ENCODE data around the gene MAN2A1.

DNA sequence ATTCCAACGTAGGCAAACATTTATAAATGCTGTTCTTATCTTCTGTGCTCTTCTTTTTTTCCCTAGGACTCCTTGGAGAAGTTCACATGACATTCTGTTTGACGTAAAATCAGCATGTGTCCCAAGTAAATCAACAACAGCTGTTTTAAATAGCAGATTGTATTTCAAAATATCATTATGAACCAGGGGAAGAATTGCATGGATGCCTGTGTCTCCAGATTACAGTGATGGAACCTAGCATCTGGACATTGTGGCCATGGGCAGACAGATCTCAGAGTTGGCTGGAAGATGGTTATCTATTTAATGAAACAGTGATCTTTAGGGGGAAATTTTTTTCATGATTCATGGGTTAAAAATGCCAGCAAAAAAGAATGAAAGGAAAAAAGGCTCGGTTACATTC, 222.0 kb downstream of the MAN2A1 start:
- TF ChIP-seq POLR2AphosphoS5 (IDR thresholded peaks at IDR 0.05; ENCODE audit: low read depth, low read length), result no peak
- no peak for TF ChIP-seq POLR2A (IDR thresholded peaks at IDR 0.05; ENCODE audit: low read depth, low read length)
- TF ChIP-seq POU2F2 (IDR thresholded peaks at IDR 0.05; ENCODE audit: low read depth, low read length), result no peak
- TF ChIP-seq TAF1 (IDR thresholded peaks at IDR 0.05; ENCODE audit: low read depth, low read length), result no peak
- no peak for TF ChIP-seq PAX5 (IDR thresholded peaks at IDR 0.05; ENCODE audit: insufficient read depth, low read length, severe bottlenecking)

Data from GM12891 (cell line).